Measurements from ENCODE around the gene ZMYM2.
"Not testable (repeated sequence)": the region's sequence is repeated elsewhere in the genome, so short reads cannot be mapped to it uniquely, and the experiment has no call there.

The ZMYM2 gene

DNA sequence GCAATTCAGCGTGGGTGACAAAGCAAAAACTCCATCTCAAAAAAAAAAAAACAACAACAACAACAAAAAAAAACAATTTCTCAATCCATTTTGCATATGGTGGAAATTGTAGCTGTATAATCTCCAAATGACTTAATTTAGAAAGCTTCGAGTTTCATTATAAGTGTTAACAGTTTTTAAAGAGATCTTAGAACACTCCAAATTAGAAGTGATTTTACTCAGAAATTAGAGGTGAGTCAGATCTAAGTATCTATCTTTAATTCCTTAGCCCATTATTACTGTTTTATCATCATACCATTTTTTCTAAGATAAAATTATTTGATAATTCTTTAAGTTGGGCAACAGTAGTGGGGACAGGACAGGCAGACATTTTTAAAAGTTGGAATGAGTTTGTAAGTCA, 60.5 kb downstream of the ZMYM2 start:
- no peak overlapping the region for H3K4me3 ChIP-seq (ENCODE audit: control insufficient read depth, low read depth, low read length)
- TF ChIP-seq, protein P1, sequence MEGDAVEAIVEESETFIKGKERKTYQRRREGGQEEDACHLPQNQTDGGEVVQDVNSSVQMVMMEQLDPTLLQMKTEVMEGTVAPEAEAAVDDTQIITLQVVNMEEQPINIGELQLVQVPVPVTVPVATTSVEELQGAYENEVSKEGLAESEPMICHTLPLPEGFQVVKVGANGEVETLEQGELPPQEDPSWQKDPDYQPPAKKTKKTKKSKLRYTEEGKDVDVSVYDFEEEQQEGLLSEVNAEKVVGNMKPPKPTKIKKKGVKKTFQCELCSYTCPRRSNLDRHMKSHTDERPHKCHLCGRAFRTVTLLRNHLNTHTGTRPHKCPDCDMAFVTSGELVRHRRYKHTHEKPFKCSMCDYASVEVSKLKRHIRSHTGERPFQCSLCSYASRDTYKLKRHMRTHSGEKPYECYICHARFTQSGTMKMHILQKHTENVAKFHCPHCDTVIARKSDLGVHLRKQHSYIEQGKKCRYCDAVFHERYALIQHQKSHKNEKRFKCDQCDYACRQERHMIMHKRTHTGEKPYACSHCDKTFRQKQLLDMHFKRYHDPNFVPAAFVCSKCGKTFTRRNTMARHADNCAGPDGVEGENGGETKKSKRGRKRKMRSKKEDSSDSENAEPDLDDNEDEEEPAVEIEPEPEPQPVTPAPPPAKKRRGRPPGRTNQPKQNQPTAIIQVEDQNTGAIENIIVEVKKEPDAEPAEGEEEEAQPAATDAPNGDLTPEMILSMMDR (IDR thresholded peaks at IDR 0.05; ENCODE audit: control insufficient read depth, insufficient read depth, low read depth, low read length, missing control alignments): no peak
- DNase-seq (ENCODE audit: low read depth): no peak

DNA sequence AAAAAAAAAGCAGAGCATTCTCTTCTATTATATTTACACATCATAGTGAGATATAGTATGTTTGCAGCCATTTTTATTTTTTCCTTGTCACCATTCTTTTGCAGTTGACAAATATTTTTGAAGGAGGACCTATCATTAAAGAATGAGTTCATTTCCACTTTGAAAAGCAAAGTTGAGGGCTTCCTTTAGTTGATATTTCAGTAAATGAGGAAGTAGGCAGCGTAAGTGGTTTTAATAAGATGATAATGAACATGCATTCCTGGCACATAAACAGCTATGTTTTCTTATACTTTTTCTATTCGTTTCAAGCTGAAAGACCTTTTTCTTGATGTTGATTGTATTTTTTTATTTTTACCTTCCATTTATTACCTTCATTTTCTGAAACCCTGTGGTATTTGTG, 66.2 kb downstream of the ZMYM2 start:
- TF ChIP-seq, protein P1 (IDR thresholded peaks at IDR 0.05; ENCODE audit: control insufficient read depth, insufficient read depth, low read depth, low read length, missing control alignments): no peak
- DNase-seq (ENCODE audit: low read depth): no peak
- no peak overlapping the region for H3K4me3 ChIP-seq (ENCODE audit: control insufficient read depth, low read depth, low read length)

DNA sequence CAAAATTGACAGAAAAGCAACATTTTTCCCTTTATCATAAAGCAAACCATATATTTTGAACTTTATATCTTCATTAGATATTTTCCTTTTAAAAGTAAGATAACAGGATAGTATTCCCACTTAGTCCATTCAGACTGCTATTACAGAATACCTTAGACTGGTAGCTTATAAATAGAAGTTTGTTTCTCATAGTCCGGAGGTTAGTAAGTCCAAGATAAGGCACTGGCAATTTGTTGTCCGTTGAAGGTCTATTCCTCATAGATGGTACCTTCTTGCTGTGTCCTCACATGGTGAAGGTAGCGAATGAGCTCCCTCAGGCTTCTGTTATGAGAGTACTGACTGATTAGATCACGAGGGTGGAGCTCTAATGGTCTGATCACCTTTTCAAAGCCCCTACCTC, 70.4 kb downstream of the ZMYM2 start:
- TF ChIP-seq, protein P1 (IDR thresholded peaks at IDR 0.05; ENCODE audit: control insufficient read depth, insufficient read depth, low read depth, low read length, missing control alignments): no peak

DNA sequence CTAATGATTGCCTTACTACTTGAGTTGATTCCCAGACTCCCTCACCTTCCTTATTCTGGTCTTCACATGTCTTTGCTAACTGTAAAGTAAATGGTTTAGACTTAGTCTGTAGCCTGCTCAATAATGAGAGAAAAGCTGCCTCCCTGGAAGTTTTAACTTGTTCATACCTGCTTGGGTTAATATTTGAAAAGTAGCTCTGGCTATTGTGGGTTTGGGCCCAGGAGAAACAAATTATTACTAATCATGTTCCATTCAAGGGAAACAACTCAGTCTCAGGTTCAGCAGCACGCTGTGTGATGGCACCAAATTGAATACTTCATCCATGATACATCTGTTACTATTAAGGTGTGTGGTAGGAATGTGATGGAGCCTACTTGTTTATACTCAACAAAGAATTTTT, 75.0 kb downstream of the ZMYM2 start:
- TF ChIP-seq, protein P1 (IDR thresholded peaks at IDR 0.05; ENCODE audit: control insufficient read depth, insufficient read depth, low read depth, low read length, missing control alignments): no peak
- H3K4me3 ChIP-seq (ENCODE audit: control insufficient read depth, low read depth, low read length): no peak overlapping the region
- DNase-seq (ENCODE audit: low read depth): no peak

More for the DNA sequence above, 70.4 kb downstream of the ZMYM2 start:
- H3K4me3 ChIP-seq (ENCODE audit: control insufficient read depth, low read depth, low read length): no peak overlapping the region
- no peak for DNase-seq (ENCODE audit: low read depth)

DNA sequence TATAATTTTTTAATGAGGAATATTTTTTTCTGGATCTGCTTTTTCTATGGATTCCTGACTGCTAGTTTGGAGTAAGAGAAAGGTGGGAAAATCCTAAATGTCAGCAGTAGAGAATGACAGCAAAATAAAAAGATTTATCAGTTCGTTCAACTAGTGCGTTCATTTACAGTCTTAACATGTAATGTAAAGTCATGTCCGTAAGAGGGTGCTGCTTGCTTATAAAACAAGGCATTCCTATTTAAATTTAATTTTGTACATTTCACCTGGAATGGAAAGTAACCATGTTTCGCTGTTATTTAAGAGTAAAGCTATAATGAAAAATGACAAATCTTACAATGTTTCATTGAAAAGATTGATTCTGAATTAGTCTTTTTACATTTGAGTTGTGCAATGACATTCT, 76.6 kb downstream of the ZMYM2 start:
- DNase-seq (ENCODE audit: low read depth): no peak
- H3K4me3 ChIP-seq (ENCODE audit: control insufficient read depth, low read depth, low read length): no peak overlapping the region
- TF ChIP-seq, protein P1 (IDR thresholded peaks at IDR 0.05; ENCODE audit: control insufficient read depth, insufficient read depth, low read depth, low read length, missing control alignments): no peak

DNA sequence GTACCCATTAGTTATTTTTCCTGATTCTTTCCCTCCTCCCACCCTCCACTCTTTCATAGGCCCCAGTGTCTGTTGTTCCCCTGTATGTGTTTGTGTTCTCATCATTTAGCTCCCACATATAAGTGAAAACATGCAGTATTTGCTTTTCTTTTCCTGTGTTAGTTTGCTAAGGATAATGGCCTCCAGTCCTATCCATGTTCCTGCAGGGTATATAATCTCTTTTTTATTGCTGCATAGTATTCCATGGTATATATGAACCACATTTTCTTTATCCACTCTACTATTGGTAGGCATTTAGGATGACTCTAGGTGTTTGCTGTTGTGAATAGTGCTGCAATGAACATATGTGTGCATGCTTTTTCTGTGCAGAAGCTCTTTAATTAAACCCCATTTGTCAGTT, 79.4 kb downstream of the ZMYM2 start:
- H3K4me3 ChIP-seq (ENCODE audit: control insufficient read depth, low read depth, low read length): no peak overlapping the region
- DNase-seq (ENCODE audit: low read depth): no peak
- TF ChIP-seq, protein P1 (IDR thresholded peaks at IDR 0.05; ENCODE audit: control insufficient read depth, insufficient read depth, low read depth, low read length, missing control alignments): no peak

DNA sequence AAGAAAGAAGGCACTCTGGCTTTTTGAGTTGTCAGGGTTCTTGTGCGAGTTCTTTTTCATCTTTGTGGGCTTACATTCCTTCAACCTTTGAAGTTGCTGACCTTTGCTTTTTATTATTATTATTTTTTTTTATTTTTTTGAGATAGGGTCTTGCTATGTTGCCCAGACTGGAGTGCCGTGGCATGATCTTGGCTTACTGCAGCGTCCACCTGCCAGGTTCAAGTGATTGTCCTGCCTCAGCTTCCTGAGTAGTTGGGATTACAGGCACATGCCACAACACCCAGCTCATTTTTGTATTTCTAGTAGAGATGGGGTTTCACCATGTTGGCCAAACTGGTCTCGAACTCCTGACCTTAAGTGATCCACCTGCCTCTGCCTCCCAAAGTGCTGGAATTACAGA, 84.1 kb downstream of the ZMYM2 start:
- not testable (repeated sequence) for DNase-seq (ENCODE audit: low read depth); H3K4me3 ChIP-seq (ENCODE audit: control insufficient read depth, low read depth, low read length)

Data from AG09309 (cell line).